Measurements from ENCODE around the gene PAPOLA. TPM values are rescaled to one million over a fixed set of nuclear protein-coding genes. Genes with fewer than 3 reads are reported as not detected.
A peak's percentile ranks its signal among the peaks of the same experiment; 100 is the strongest.

Gene PAPOLA
- total and polyA plus RNA-seq, 9 of the 15 experiments (the other 6 are each of a cell fraction or from before 2014, with no cell fraction given), result 51.1 to 199 (median 95.8) TPM

DNA sequence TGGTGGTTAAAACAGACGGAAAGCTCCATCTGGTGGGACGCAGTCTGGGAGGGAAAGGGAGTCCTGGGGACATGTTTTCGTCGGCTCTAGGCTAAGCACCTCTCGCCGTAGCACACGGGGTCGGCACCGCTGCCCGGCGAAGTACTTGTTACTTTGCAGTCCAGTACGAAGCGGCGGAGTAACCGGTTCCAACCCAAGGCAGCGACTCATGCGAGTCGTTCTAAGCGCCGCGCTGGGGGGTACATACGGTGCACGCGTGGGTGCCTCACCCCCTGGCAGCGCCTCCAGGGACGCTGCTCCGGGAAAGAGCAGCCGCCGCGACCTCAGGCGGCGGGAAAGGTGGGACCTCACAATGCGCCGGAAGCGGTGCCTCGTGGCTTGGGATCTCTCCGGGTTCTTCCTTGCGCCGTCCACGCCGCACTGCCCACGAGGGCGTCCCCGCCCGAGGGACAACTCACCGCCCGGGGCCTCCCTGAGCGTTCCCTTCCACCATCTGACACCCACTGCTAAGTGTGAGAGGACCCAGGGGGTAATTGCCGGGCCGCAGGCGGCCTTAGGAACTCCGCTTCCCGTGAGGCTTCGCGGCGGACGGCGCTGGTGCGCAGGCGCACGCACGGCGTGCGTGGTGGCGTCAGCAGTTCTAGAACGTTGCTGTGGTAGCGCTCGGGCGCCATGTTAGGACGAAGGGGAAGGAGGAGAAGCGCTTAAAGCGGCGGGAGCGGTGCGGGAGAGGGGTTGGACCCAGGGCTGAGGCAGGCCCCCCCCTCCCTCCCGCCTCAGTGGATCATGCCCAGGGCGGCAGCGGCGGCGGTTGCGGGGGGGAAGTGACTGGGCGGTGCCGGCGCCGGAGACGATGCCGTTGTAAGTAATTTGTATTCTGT lies at the start of gene PAPOLA (continued):
- TF ChIP-seq CUX1 (CRISPR knock-in tag; IDR thresholded peaks at IDR 0.05) (no peak), CHD4 (IDR thresholded peaks at IDR 0.05; ENCODE audit: insufficient read depth, insufficient replicate concordance, low read depth, low read length, poor library complexity, severe bottlenecking) (no peak), RFX5 (IDR thresholded peaks at IDR 0.05; ENCODE audit: low read depth, low read length) (no peak), ZFP36 (IDR thresholded peaks at IDR 0.05; ENCODE audit: low read depth, low read length, partially characterized antibody) (peak; percentile 12), ZBTB1 (CRISPR knock-in tag; IDR thresholded peaks at IDR 0.05; ENCODE audit: borderline replicate concordance, low read depth) (no peak), ZBTB43 (CRISPR knock-in tag; IDR thresholded peaks at IDR 0.05) (no peak), RB1 (IDR thresholded peaks at IDR 0.05; ENCODE audit: low read depth) (0 out of 2 replicates have a peak, but pooled peaks have one; percentile 26), ZNF561 (CRISPR knock-in tag; conservative IDR thresholded peaks at IDR 0.05) (no peak), TEAD2 (tag; IDR thresholded peaks at IDR 0.05) (no peak), ZNF764 (CRISPR knock-in tag; IDR thresholded peaks at IDR 0.05; ENCODE audit: low read depth) (no peak), SMAD2 (IDR thresholded peaks at IDR 0.05; ENCODE audit: low read depth, low read length) (no peak), ZNF347 (CRISPR knock-in tag; IDR thresholded peaks at IDR 0.05; ENCODE audit: low read depth) (no peak), ZFP30 (CRISPR knock-in tag; IDR thresholded peaks at IDR 0.05; ENCODE audit: borderline replicate concordance) (no peak), SRSF7 (optimal IDR thresholded peaks at IDR 0.05; ENCODE audit: low read depth, low read length) (no peak), NBN (IDR thresholded peaks at IDR 0.05; ENCODE audit: low read depth) (no peak)
- TF ChIP-seq, protein P1, sequence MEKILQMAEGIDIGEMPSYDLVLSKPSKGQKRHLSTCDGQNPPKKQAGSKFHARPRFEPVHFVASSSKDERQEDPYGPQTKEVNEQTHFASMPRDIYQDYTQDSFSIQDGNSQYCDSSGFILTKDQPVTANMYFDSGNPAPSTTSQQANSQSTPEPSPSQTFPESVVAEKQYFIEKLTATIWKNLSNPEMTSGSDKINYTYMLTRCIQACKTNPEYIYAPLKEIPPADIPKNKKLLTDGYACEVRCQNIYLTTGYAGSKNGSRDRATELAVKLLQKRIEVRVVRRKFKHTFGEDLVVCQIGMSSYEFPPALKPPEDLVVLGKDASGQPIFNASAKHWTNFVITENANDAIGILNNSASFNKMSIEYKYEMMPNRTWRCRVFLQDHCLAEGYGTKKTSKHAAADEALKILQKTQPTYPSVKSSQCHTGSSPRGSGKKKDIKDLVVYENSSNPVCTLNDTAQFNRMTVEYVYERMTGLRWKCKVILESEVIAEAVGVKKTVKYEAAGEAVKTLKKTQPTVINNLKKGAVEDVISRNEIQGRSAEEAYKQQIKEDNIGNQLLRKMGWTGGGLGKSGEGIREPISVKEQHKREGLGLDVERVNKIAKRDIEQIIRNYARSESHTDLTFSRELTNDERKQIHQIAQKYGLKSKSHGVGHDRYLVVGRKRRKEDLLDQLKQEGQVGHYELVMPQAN (IDR thresholded peaks at IDR 0.05; ENCODE audit: borderline replicate concordance), result peak; percentile 52; the same call in 1 of the 2 replicates
- TF ChIP-seq, protein P2, sequence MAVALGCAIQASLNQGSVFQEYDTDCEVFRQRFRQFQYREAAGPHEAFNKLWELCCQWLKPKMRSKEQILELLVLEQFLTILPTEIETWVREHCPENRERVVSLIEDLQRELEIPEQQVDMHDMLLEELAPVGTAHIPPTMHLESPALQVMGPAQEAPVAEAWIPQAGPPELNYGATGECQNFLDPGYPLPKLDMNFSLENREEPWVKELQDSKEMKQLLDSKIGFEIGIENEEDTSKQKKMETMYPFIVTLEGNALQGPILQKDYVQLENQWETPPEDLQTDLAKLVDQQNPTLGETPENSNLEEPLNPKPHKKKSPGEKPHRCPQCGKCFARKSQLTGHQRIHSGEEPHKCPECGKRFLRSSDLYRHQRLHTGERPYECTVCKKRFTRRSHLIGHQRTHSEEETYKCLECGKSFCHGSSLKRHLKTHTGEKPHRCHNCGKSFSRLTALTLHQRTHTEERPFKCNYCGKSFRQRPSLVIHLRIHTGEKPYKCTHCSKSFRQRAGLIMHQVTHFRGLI (CRISPR knock-in tag; IDR thresholded peaks at IDR 0.05), result no peak

Measured in K562 (cell line).